IMR-90 (cell line): ENCODE data around the gene IL20. TPM values are rescaled to one million over a fixed set of nuclear protein-coding genes. Genes with fewer than 3 reads are reported as not detected.

Experiments
- ATAC-seq: fragments of 200-7000 bp; cut with Tn5 transposase; 2 replicates; pipeline ENCODE4 v1.9.1; 2020; ENCODE audit warnings: low read depth, mild to moderate bottlenecking, moderate library complexity
- BruUV-seq: library from RNA; stranded (reverse); fragments of 400-500 nt; replicated peaks from 2 replicates; lab custom pipeline; 2021; lab: Mats Ljungman, UMichigan
- CTCF ChIA-PET: fragments of 300-600 bp; formaldehyde crosslinking; extraction: SDS; loops from one replicate; lab custom pipeline; 2021; ENCODE audit warnings: antibody characterized with exemption; lab: Yijun Ruan, JAX
- POLR2A ChIA-PET: fragments of 300-600 bp; sonication (Branson Sonifier 250); formaldehyde crosslinking; loops from one replicate; lab custom pipeline; 2022; ENCODE audit warnings: antibody characterized with exemption; ENCODE audit not compliant: unreplicated experiment; lab: Charles Lee
- DNase-seq: peaks from one replicate; pipeline ENCODE4 v3.0.0; 2013
- H2AFZ ChIP-seq: replicated peaks from 2 replicates; pipeline ENCODE3; 2013; ENCODE audit warnings: low read length, mild to moderate bottlenecking; ENCODE audit not compliant: poor library complexity
- H2AK5ac ChIP-seq: 2 replicates; pipeline ENCODE4 v1.6.1; 2013; ENCODE audit warnings: low read depth, low read length, inconsistent platforms
- H2AK9ac ChIP-seq: replicated peaks from 2 replicates; pipeline ENCODE3; 2013; ENCODE audit warnings: mild to moderate bottlenecking, low read depth, low read length, moderate library complexity; ENCODE audit not compliant: poor library complexity
- H2BK120ac ChIP-seq: 2 replicates; pipeline ENCODE4 v1.6.1; 2013; ENCODE audit warnings: low read depth, low read length, inconsistent platforms
- H2BK15ac ChIP-seq: 3 replicates; pipeline ENCODE4 v1.6.1; 2013; ENCODE audit warnings: low read depth, low read length, inconsistent platforms
- H2BK20ac ChIP-seq: 2 replicates; pipeline ENCODE4 v1.6.1; 2013; ENCODE audit warnings: low read depth, mild to moderate bottlenecking, inconsistent platforms, low read length, moderate library complexity
- H2BK5ac ChIP-seq: 2 replicates; pipeline ENCODE4 v1.6.1; 2013; ENCODE audit warnings: mild to moderate bottlenecking, low read depth, low read length, inconsistent platforms; ENCODE audit not compliant: poor library complexity, severe bottlenecking
- H3K14ac ChIP-seq: replicated peaks from 2 replicates; pipeline ENCODE4 v1.6.1; 2013; ENCODE audit warnings: low read depth, low read length, inconsistent platforms
- H3K18ac ChIP-seq: 2 replicates; pipeline ENCODE4 v1.6.1; 2013; ENCODE audit warnings: low read depth, low read length, control low read depth
- H3K23ac ChIP-seq: 2 replicates; pipeline ENCODE4 v1.6.1; 2013; ENCODE audit warnings: low read depth, low read length, inconsistent platforms
- H3K27ac ChIP-seq: 2 replicates; pipeline ENCODE4 v1.5.1; 2013; ENCODE audit warnings: mild to moderate bottlenecking, control low read depth, low read length; ENCODE audit not compliant: insufficient read depth
- H3K27me3 ChIP-seq: 2 replicates; pipeline ENCODE4 v1.6.1; 2013; ENCODE audit warnings: low read length; ENCODE audit not compliant: control insufficient read depth, insufficient read depth
- H3K36me3 ChIP-seq: 2 replicates; pipeline ENCODE4 v1.6.1; 2013; ENCODE audit warnings: low read length, mixed read lengths; ENCODE audit not compliant: control insufficient read depth, insufficient read depth
- H3K4ac ChIP-seq: 2 replicates; pipeline ENCODE4 v1.6.1; 2013; ENCODE audit warnings: low read depth, low read length, inconsistent platforms
- H3K4me1 ChIP-seq: 2 replicates; pipeline ENCODE4 v1.6.1; 2013; ENCODE audit warnings: low read length, mixed read lengths; ENCODE audit not compliant: control insufficient read depth, insufficient read depth
- H3K4me2 ChIP-seq: 2 replicates; pipeline ENCODE4 v1.6.1; 2013; ENCODE audit warnings: low read depth, mild to moderate bottlenecking, control low read depth, low read length, moderate library complexity
- H3K4me3 ChIP-seq: 2 replicates; pipeline ENCODE4 v1.5.1; 2013; ENCODE audit warnings: low read depth, mild to moderate bottlenecking, control low read depth, low read length, moderate library complexity; ENCODE audit not compliant: insufficient read depth
- H3K56ac ChIP-seq: 2 replicates; pipeline ENCODE4 v1.6.1; 2013; ENCODE audit warnings: low read length, inconsistent platforms; ENCODE audit not compliant: insufficient read depth; ENCODE audit errors: extremely low read depth
- H3K79me1 ChIP-seq, 2 experiments: 2 replicates each; pipeline ENCODE4 v1.6.1; 2013; ENCODE audit warnings: low read length in 2 of 2, inconsistent platforms in 1 of 2, low read depth in 1 of 2
- H3K9ac ChIP-seq: 2 replicates; pipeline ENCODE4 v1.6.1; 2013; ENCODE audit warnings: low read depth, low read length, control low read depth
- H3K9me1 ChIP-seq: 2 replicates; pipeline ENCODE4 v1.6.1; 2013; ENCODE audit warnings: low read length, inconsistent platforms; ENCODE audit not compliant: insufficient read depth
- H3K9me3 ChIP-seq: 2 replicates; pipeline ENCODE4 v1.6.1; 2013; ENCODE audit warnings: low read length; ENCODE audit not compliant: control insufficient read depth, insufficient read depth
- H4K20me1 ChIP-seq: 2 replicates; pipeline ENCODE4 v1.6.1; 2013; ENCODE audit warnings: low read length, inconsistent platforms; ENCODE audit not compliant: insufficient read depth
- H4K5ac ChIP-seq: 2 replicates; pipeline ENCODE4 v1.6.1; 2013; ENCODE audit warnings: mild to moderate bottlenecking, low read depth, low read length, control low read depth
- H4K8ac ChIP-seq, 2 experiments: 2 replicates each; pipeline ENCODE4 v1.6.1; 2013; ENCODE audit warnings: low read depth in 2 of 2, low read length in 2 of 2, control low read depth in 1 of 2, inconsistent platforms in 1 of 2
- H4K91ac ChIP-seq: 2 replicates; pipeline ENCODE4 v1.6.1; 2013; ENCODE audit warnings: low read depth, low read length, inconsistent platforms; ENCODE audit not compliant: insufficient read depth
- BHLHE40 ChIP-seq: fragments of 150-350 bp; IDR thresholded peaks from 2 replicates; pipeline ENCODE4 v1.6.1; 2016; ENCODE audit warnings: mild to moderate bottlenecking, low read depth, low read length
- CEBPB ChIP-seq: IDR thresholded peaks from 2 replicates; pipeline ENCODE4 v1.6.1; 2012; ENCODE audit warnings: low read depth, low read length, improper control_type of control experiment
- CHD1 ChIP-seq: IDR thresholded peaks from 2 replicates; pipeline ENCODE4 v1.6.1; 2012; ENCODE audit warnings: low read depth, low read length, improper control_type of control experiment
- CTCF ChIP-seq: conservative IDR thresholded peaks from 2 replicates; pipeline ENCODE4 v1.5.1; 2012; ENCODE audit warnings: mild to moderate bottlenecking, low read depth, low read length, improper control_type of control experiment
- ELK1 ChIP-seq: fragments of 150-350 bp; IDR thresholded peaks from 2 replicates; pipeline ENCODE4 v1.6.1; 2016; ENCODE audit warnings: low read depth, mild to moderate bottlenecking, low read length, moderate library complexity, borderline replicate concordance
- FOS ChIP-seq: fragments of 150-350 bp; IDR thresholded peaks from 2 replicates; pipeline ENCODE4 v1.6.1; 2016; ENCODE audit warnings: low read depth, low read length
- MAFK ChIP-seq: IDR thresholded peaks from 2 replicates; pipeline ENCODE4 v1.6.1; 2012; ENCODE audit warnings: low read depth, low read length, improper control_type of control experiment
- MAZ ChIP-seq: IDR thresholded peaks from 2 replicates; pipeline ENCODE4 v1.6.1; 2012; ENCODE audit warnings: low read depth, mild to moderate bottlenecking, low read length, improper control_type of control experiment, moderate library complexity, borderline replicate concordance
- MXI1 ChIP-seq: IDR thresholded peaks from 2 replicates; pipeline ENCODE4 v1.6.1; 2012; ENCODE audit warnings: low read depth, mild to moderate bottlenecking, low read length, moderate library complexity, borderline replicate concordance
- POLR2A ChIP-seq: IDR thresholded peaks from 2 replicates; pipeline ENCODE4 v1.6.1; 2012; ENCODE audit warnings: mild to moderate bottlenecking, low read depth, low read length
- RAD21 ChIP-seq: IDR thresholded peaks from 2 replicates; pipeline ENCODE4 v1.6.1; 2012; ENCODE audit warnings: low read length, improper control_type of control experiment
- RCOR1 ChIP-seq: IDR thresholded peaks from 2 replicates; pipeline ENCODE4 v1.6.1; 2012; ENCODE audit warnings: mild to moderate bottlenecking, low read length, improper control_type of control experiment; ENCODE audit not compliant: insufficient replicate concordance
- WGBS, 2 experiments: methylation state at CpG; one replicate each; pipeline versions ENCODE4 v1.1.5 to v1.1.7; 2013; ENCODE audit warnings: missing lambda C conversion rate in 2 of 2; ENCODE audit not compliant: insufficient read length in 1 of 2; ENCODE audit errors: extremely low coverage in 2 of 2; 5-methylcytosine and 5-hydroxymethylcytosine counted together
- dilution Hi-C: fragments of 300-500 bp; cut with HindIII; formaldehyde crosslinking; loops from one replicate; pipeline ENCODE4 v1.14.3; 2018; ENCODE audit warnings: low sequenced_read_pairs; ENCODE audit not compliant: unreplicated experiment
- in situ Hi-C: fragments of 300-500 bp; cut with MboI; formaldehyde crosslinking; loops from 3 replicates; pipeline ENCODE4 v1.14.3; 2019; ENCODE audit warnings: low sequenced_read_pairs, inconsistent platforms, mixed read lengths
- intact Hi-C: fragments of 100-400 bp; cut with micrococcal nuclease; formaldehyde crosslinking; loops from 2 replicates; pipeline ENCODE4 v1.10.0; 2022
- polyA plus RNA-seq, 3 experiments: library from polyadenylated mRNA; depleted of rRNA; stranded (reverse); fragments of >200 nt; gene quantifications; 2 replicates each; pipeline ENCODE4 v1.2.3, GENCODE V29; 2012; ENCODE audit warnings: low replicate concordance in 1 of 3
- total RNA-seq: library from RNA; depleted of rRNA; stranded (reverse); fragments of >200 nt; gene quantifications from 2 replicates; pipeline ENCODE4 v1.2.3, GENCODE V29; 2012
- TF ChIP-seq, protein P1 (sequence below): fragments of 150-350 bp; IDR thresholded peaks from 2 replicates; pipeline ENCODE4 v1.6.1; 2017; ENCODE audit warnings: mild to moderate bottlenecking, antibody characterized with exemption, low read length, low read depth

Gene IL20
- total and polyA plus RNA-seq, 2 of the 4 experiments (the other 2 are of a cell fraction), result not detected

- H3K4me1 ChIP-seq, result peaks cover 9% of the 10 kb centered on the region
- H2AK5ac ChIP-seq, result peak overlapping the region; percentile 98
- peaks cover 18% of the 10 kb centered on the region for H3K9me1 ChIP-seq
- H3K14ac ChIP-seq, result peak overlapping the region; percentile 99
- peak overlapping the region; percentile 90 for H2AFZ ChIP-seq
- CTCF ChIA-PET, result interaction anchor here (0.8 to 1.0 kb wide), 2 partner anchors 22 to 40 kb away, joined by 3 to 4 read pairs; partner anchors contain the start of gene IL20
- ATAC-seq (peak; percentile 83), DNase-seq (peak; percentile 94)
- peak overlapping the region; percentile 99 for H3K4ac ChIP-seq
- POLR2A ChIA-PET, result interaction anchor here (0.6 kb wide), 1 partner anchor 71 kb away, joined by 3 read pairs; no protein-coding TSS in a partner anchor
- no TSS peak for BruUV-seq
- peaks cover 0 to 11% of the 10 kb centered on the region in 2 experiments; a peak in 2 of 4 replicates for H3K79me1 ChIP-seq
- WGBS, 2 experiments, result no CpG with 5 or more reads among the region's 4 CpGs
- peaks cover 7% of the 10 kb centered on the region; the same call in 1 of the 2 replicates for H3K27me3 ChIP-seq
- H2AK9ac ChIP-seq, result peak overlapping the region; percentile 93
- peak overlapping the region; percentile 100 for H2BK20ac ChIP-seq
- peak overlapping the region; percentile 95 for H2BK5ac ChIP-seq
- H2BK15ac ChIP-seq, result peak overlapping the region; percentile 98
- no peaks in the 10 kb centered on the region for H4K20me1 ChIP-seq
- dilution Hi-C loops, result no loop called here
- peak overlapping the region; percentile 97 for H4K5ac ChIP-seq
- peak overlapping the region; percentile 99 for H4K91ac ChIP-seq
- no peak overlapping the region for H3K9ac ChIP-seq
- H3K27ac ChIP-seq, result peak overlapping the region; percentile 76
- H3K9me3 ChIP-seq, result no peaks in the 10 kb centered on the region
- H3K4me2 ChIP-seq, result 0 out of 2 replicates have a peak overlapping the region, but pooled peaks have one; percentile 27
- peak overlapping the region; percentile 97 for H3K18ac ChIP-seq
- in situ Hi-C loops, result no loop called here
- peak overlapping the region; percentile 100 for H2BK120ac ChIP-seq
- no peaks in the 10 kb centered on the region for H3K36me3 ChIP-seq
- no peak overlapping the region for H3K4me3 ChIP-seq
- H4K8ac ChIP-seq, result peak overlapping the region; percentile 62 to 94
- peak overlapping the region; percentile 99 for H3K23ac ChIP-seq
- intact Hi-C loops, result no loop called here
- peak overlapping the region; percentile 82 for H3K56ac ChIP-seq
- TF ChIP-seq FOS (peak; percentile 79), CHD1 (no peak), MXI1 (no peak), RCOR1 (peak; percentile 85), CTCF (no peak), RAD21 (no peak), MAFK (peak; percentile 15; the same call in 1 of the 2 replicates), ELK1 (no peak), MAZ (no peak), BHLHE40 (peak; percentile 62), CEBPB (no peak), POLR2A (no peak)
- TF ChIP-seq, protein P1, sequence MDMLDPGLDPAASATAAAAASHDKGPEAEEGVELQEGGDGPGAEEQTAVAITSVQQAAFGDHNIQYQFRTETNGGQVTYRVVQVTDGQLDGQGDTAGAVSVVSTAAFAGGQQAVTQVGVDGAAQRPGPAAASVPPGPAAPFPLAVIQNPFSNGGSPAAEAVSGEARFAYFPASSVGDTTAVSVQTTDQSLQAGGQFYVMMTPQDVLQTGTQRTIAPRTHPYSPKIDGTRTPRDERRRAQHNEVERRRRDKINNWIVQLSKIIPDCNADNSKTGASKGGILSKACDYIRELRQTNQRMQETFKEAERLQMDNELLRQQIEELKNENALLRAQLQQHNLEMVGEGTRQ, result no peak
These were observed 40.1 kb downstream of the IL20 start for GRCh38 chr1:206905295-206906164.
